ENCODE results near the gene MLN.

The MLN gene, protein sequence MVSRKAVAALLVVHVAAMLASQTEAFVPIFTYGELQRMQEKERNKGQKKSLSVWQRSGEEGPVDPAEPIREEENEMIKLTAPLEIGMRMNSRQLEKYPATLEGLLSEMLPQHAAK

DNA sequence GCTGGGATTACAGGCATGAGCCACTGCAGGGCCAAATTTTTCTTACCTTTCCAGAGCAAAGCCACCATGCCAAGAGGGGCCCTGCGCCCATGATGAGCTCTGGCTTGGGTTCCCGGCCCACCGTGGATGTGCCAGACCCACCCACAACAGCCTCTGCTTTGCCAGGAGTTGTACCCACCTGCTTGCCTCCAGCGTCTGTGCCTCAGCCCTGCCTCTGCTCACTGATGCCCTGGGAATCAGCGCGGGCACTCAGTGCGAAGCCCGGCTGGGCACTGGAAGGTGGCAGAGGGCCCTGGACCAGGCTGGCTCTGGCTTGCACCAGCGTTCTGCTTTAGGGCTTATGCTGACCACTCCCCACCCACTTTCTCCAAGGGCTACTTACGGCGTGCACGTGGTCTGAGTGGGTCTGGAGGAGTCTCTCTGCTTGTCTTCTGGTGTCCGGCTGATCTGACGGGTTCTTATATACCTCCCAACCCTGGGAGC, at the start of gene MLN:
Gene MLN, minus strand, starts transcription at position 433 of the 483 bp plus-strand sequence. CDS start 2,840 bp downstream, outside the sequence.
- FAIRE-seq, result no peak

DNA sequence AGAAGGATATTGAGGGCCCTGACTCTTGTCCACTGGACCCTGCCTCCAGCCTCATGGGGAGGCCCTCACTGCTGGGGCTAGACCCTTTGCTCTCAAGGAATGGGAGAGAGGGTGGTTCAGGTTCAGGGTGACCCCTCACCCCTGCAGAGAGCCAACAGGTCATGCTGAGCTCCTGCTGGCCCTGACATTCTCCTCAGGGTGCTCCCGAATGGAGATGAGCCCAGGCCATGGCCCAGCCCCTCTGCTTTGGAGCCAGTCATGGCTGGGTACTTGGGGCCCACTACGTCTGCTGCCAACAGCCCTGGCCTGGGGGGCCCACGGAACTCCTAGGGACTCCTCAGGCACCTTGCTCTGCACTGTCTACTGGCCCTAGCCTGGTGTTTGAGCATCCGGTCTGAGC, 49.2 kb upstream of the MLN start:
- no peak for FAIRE-seq

DNA sequence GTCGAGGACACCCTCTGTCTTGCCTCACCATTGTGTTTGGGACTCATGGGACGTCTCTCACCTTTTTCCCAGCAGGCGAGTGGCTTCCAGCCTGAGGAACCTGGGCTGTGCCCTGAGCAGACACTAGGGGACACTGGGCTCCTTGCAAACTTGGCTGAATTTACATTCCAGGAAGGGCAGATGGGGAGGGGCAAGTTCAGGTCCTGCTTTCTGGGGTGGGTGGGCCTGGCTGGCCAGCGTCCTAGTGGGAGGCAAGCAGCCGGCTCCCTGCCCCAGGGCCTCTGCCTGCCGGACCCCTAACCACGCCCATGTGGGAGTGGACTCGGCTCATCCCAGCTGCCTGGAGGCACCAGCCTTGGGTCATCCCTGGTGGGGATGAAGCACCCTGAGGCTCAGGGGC, 48.2 kb upstream of the MLN start:
- FAIRE-seq, result no peak

DNA sequence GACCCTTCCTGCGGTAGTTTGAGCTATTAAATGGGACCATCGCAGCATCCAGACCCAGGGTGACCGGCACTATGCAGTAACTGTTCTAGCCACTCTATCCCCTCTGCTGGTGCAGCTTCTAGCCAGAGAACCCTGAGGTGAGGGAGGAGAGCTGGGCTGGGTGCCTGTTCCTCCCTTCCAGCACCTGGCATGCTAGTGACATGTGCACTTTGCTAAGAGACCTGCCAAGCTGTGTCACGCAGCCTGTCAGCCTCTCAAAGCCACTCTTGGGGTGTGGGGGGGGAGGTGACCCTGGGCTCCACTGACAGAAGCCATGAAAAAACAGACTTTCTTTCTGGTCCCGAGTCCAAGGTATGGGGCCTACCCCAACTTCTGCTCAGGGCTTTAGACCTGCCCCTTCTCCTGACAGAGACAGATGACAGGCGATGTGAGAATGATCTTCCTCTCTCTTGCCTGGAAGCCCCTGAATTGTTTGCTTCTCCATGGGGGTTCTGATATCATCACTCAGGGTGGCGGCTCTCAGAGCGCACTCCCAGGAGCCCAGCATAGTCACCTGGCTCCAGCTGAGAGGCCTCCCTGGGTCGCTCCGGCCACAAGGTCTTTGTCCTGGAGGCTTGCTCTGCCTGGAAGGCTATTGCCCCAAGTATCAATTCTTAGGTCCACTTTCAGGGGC, 47.2 kb upstream of the MLN start:
- FAIRE-seq, result no peak

- FAIRE-seq, result no peak
These were observed 46.5 kb upstream of the MLN start for GRCh38 chr6:33850296-33850695.

DNA sequence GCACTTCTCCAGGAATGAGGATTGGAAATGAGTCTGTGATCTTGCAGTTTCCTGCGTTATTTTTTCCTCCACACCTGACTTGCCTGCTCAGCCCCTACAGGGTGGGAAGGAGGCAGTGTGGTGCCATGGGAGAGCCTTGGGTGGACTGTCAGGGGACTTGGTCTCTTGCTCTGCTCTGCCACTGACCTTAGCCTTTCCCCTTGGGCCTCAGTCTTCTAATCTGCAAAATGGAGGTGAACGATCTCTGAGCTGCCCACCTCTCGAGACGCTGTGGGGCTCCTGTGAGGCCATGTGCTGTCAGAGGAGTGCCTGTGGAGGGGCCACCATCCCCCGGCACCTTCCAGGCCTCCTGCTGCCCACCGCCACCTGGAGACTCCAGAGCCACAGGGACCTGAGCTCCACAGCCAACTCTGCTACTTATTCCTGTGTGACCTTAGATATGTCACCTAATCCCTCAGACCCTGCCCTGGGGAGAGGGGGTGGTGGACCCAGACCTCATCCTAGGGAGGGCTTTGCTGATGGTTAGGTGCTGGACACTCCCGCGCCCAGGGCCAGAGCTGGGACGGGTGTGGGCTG, 45.8 kb upstream of the MLN start:
- FAIRE-seq, result no peak

- FAIRE-seq, result no peak
These were observed 44.7 kb upstream of the MLN start for GRCh38 chr6:33848484-33848883.

- FAIRE-seq, result no peak
These were observed 44.1 kb upstream of the MLN start for GRCh38 chr6:33847867-33848266.

DNA sequence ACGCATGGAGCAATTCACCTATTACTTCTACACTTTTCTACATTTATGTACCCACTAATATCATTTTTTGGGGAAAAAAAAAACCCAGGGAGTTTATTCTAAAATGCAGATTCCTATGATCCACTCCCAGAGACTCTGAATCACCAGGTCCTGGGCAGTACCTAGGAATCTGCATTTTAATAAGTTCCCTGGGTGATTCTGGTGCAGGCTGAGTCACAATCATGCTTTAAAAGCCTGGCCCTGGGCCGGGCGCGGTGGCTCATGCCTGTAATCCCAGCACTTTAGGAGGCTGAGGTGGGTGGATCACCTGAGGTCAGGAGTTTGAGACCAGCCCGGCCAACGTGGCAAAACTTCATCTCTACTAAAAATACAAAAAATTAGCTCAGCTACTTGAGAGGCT, 43.3 kb upstream of the MLN start:
- FAIRE-seq, result no peak

GRCh38 chr6:33846226-33846625, 42.4 kb upstream of the MLN start:
- FAIRE-seq, result no peak

DNA sequence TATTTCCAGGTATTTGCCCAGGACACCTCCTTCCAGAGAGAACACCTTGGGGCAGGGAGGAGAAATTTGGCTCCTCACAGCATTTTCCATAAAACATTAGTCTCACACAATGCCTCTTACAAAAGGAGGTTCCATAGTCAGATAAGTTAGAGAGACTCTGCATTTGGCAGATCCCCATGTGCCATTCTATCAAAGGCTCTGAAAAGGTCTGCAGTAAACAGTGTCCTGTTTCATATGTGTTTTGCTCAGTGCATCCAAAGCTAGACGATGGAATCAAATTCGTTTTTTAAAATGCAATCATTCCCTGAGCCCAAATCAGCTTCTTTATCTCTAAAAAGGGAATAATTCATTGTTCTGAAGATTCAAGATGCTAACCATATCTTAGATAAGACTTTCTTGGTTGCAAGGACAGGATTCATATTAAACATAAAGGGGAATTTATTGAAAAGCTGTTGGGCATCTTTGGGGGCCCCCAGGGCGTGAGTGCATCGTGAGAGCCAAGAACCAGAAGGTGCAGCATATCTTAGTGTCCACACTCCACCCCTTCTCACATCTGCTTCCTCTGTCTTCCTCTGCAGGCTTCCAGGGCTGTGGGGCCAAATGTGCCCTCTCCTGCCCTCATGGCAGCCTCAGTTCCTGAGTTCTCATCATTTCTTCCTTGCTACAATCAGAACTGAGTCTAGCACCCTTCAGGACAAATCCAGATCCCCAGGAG, 41.4 kb upstream of the MLN start:
- FAIRE-seq, result no peak

DNA sequence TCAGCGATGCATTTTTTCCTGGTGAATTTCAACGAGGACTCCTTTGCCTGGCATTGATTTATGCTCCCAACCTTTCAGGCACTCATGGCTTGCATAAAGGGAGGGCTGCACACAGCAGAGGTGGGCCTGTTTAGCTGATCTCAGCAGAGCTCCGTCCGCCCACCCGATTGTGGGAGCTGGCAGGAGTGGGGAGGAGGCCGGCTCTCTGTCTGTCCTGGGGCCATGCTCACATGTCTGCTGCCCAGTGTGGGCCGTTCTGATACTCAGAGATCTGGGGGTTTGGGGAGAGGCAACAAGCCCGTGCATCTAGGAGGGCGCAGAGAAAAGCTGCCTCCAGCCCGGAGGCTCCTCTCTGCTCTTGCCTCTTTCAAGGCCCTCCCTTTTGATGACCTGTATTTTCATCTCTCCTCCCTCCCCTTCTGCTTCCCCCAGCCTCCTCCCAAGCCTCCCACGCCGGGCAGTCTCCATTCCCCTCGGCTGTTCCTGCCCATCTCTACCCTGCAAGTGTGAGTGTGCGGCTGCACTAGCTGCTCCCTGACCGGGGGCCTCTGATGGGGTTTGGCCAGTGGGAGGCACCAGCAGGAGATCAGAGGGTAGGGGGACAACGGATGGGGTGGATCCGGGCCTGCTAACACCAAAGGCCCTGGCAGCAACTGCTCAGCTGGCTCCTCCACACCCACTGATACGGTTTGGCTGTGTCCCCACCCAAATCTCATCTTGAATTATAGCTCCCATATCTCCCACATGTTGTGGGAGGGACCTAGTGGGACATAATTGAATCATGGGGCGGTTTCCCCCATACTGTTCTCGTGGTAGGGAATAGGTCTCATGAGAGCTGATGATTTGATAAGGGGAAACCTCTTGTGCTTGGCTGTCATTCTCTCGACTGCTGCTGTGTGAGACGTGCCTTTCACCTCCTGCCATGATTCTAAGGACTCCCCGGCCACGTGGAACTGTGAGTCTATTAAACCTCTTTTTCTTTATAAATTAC, 39.6 kb upstream of the MLN start:
- FAIRE-seq, result no peak

- no peak for FAIRE-seq
These were observed 38.1 kb upstream of the MLN start for GRCh38 chr6:33841868-33842267.

- no peak for FAIRE-seq
These were observed 37.3 kb upstream of the MLN start for GRCh38 chr6:33841070-33841469.

- FAIRE-seq, result no peak
These were observed 36.5 kb upstream of the MLN start for GRCh38 chr6:33840048-33840926.

GRCh38 chr6:33839399-33840047, 35.7 kb upstream of the MLN start:
- FAIRE-seq, result no peak

GRCh38 chr6:33838983-33839382, 35.2 kb upstream of the MLN start:
- FAIRE-seq, result no peak

GRCh38 chr6:33837971-33838665, 34.3 kb upstream of the MLN start:
- FAIRE-seq, result no peak

- no peak for FAIRE-seq
These were observed 33.1 kb upstream of the MLN start for GRCh38 chr6:33836806-33837469.

Measured in G401.6 (cell line).